GM12878 (cell line): ENCODE measurements around the gene NXNL1. TPM values are rescaled to one million over a fixed set of nuclear protein-coding genes. Genes with fewer than 3 reads are reported as not detected.

Experiments
- ATF2 ChIP-seq: IDR thresholded peaks from 2 replicates; pipeline ENCODE4 v1.6.1; 2012; ENCODE audit warnings: low read length, inconsistent platforms
- BRCA1 ChIP-seq: IDR thresholded peaks from 2 replicates; pipeline ENCODE4 v1.6.1; 2011; ENCODE audit warnings: low read depth, low read length, improper control_type of control experiment
- CEBPZ ChIP-seq: fragments of 150-350 bp; IDR thresholded peaks from 2 replicates; pipeline ENCODE4 v1.6.1; 2016; ENCODE audit warnings: low read depth, low read length
- CHD2 ChIP-seq: IDR thresholded peaks from 2 replicates; pipeline ENCODE4 v1.6.1; 2011; ENCODE audit warnings: low read depth, low read length, improper control_type of control experiment, borderline replicate concordance
- CHD4 ChIP-seq: fragments of 200-600 bp; sonication (generic); IDR thresholded peaks from 2 replicates; pipeline ENCODE4 v1.6.1; 2016; ENCODE audit warnings: mild to moderate bottlenecking
- EGR1 ChIP-seq, 2 experiments: IDR thresholded peaks; 1 replicate in 1 of 2; 2 replicates in 1 of 2; pipeline ENCODE4 v1.6.1; 2011 to 2012; ENCODE audit warnings: low read depth in 2 of 2, low read length in 2 of 2, borderline replicate concordance in 1 of 2, mild to moderate bottlenecking in 1 of 2, moderate library complexity in 1 of 2
- FOXM1 ChIP-seq: IDR thresholded peaks from 2 replicates; pipeline ENCODE4 v1.6.1; 2012; ENCODE audit warnings: low read depth, mild to moderate bottlenecking, inconsistent platforms, low read length, moderate library complexity
- HDAC6 ChIP-seq: fragments of 200-600 bp; sonication (generic); IDR thresholded peaks from one replicate; pipeline ENCODE4 v1.8.0; 2017; ENCODE audit warnings: antibody characterized with exemption; ENCODE audit not compliant: unreplicated experiment
- KLF5 ChIP-seq: fragments of 450-650 bp; IDR thresholded peaks from 2 replicates; pipeline ENCODE4 v1.6.1; 2014; ENCODE audit warnings: mild to moderate bottlenecking; ENCODE audit not compliant: partially characterized antibody
- NFIC ChIP-seq: IDR thresholded peaks from 2 replicates; pipeline ENCODE4 v1.6.1; 2012; ENCODE audit warnings: low read depth, mild to moderate bottlenecking, inconsistent platforms, low read length, moderate library complexity
- NFYA ChIP-seq: IDR thresholded peaks from 2 replicates; pipeline ENCODE4 v1.6.1; 2011; ENCODE audit warnings: low read depth, mild to moderate bottlenecking, low read length, improper control_type of control experiment, borderline replicate concordance
- NR2C1 ChIP-seq: fragments of 450-650 bp; IDR thresholded peaks from 2 replicates; pipeline ENCODE4 v1.6.1; 2017; ENCODE audit warnings: antibody characterized with exemption, mild to moderate bottlenecking, moderate library complexity
- NRF1 ChIP-seq: conservative IDR thresholded peaks from 2 replicates; pipeline ENCODE4 v1.6.1; 2011; ENCODE audit warnings: mild to moderate bottlenecking, low read depth, low read length, improper control_type of control experiment
- RB1 ChIP-seq: fragments of 450-650 bp; formaldehyde crosslinking; IDR thresholded peaks from 2 replicates; pipeline ENCODE4 v1.6.1; 2017; ENCODE audit warnings: mild to moderate bottlenecking, borderline replicate concordance
- RBBP5 ChIP-seq: fragments of 200-600 bp; sonication (generic); conservative IDR thresholded peaks from 2 replicates; pipeline ENCODE4 v1.6.1; 2016
- RELA ChIP-seq: fragments of 450-650 bp; IDR thresholded peaks from 2 replicates; pipeline ENCODE4 v1.8.0; 2014; ENCODE audit warnings: borderline replicate concordance; ENCODE audit not compliant: partially characterized antibody
- STAT1 ChIP-seq: fragments of 450-650 bp; conservative IDR thresholded peaks from 2 replicates; pipeline ENCODE4 v1.6.1; 2014; ENCODE audit warnings: antibody characterized with exemption, mild to moderate bottlenecking
- STAT3 ChIP-seq: IDR thresholded peaks from 2 replicates; pipeline ENCODE4 v1.6.1; 2011; ENCODE audit warnings: low read depth, low read length, improper control_type of control experiment
- SUPT20H ChIP-seq: IDR thresholded peaks from 2 replicates; pipeline ENCODE4 v1.6.1; 2011; ENCODE audit warnings: low read depth, mild to moderate bottlenecking, low read length, moderate library complexity, borderline replicate concordance; ENCODE audit not compliant: control insufficient read depth
- TAF1 ChIP-seq: IDR thresholded peaks from 2 replicates; pipeline ENCODE4 v1.6.1; 2011; ENCODE audit warnings: mild to moderate bottlenecking, low read depth, low read length, borderline replicate concordance
- TCF12 ChIP-seq: IDR thresholded peaks from 2 replicates; pipeline ENCODE4 v1.6.1; 2011; ENCODE audit warnings: low read depth, mild to moderate bottlenecking, low read length
- ZBTB33 ChIP-seq: fragments of 450-650 bp; IDR thresholded peaks from 2 replicates; pipeline ENCODE4 v1.6.1; 2017; ENCODE audit warnings: mild to moderate bottlenecking
- ZSCAN29 ChIP-seq: fragments of 450-650 bp; IDR thresholded peaks from 2 replicates; pipeline ENCODE4 v1.6.1; 2017; ENCODE audit warnings: mild to moderate bottlenecking, moderate library complexity
- ZZZ3 ChIP-seq: IDR thresholded peaks from 2 replicates; pipeline ENCODE4 v1.6.1; 2011; ENCODE audit warnings: low read depth; ENCODE audit not compliant: control insufficient read depth, insufficient read length
- polyA plus RNA-seq, 11 experiments: library from polyadenylated mRNA; depleted of rRNA in 4 of 11; unstranded in 6 of 11; stranded (reverse) in 5 of 11; fragments of >200 nt; fragmentation: Nextera tagmentation in 4 of 11; fragmentation: Illumina TruSeq in 1 of 11; extraction: Ambion mirVana in 4 of 11; extraction: Trizol in 1 of 11; gene quantifications; 1 replicate in 1 of 11; 2 replicates in 10 of 11; pipeline versions ENCODE4 v1.2.1 to v1.2.3, GENCODE V29; 2011 to 2016; ENCODE audit warnings: inconsistent platforms in 2 of 11, missing spikeins in 2 of 11, low read depth in 1 of 11
- total RNA-seq, 4 experiments: library from RNA; depleted of rRNA in 3 of 4; stranded (reverse); fragments of >200 nt in 3 of 4; fragmentation: Illumina TruSeq in 1 of 4; extraction: Trizol in 1 of 4; gene quantifications; 2 replicates each; pipeline versions ENCODE4 v1.2.1 to v1.2.3, GENCODE V29; 2013 to 2021

Gene NXNL1
- total and polyA plus RNA-seq, 10 of the 15 experiments (the other 5 are each of a cell fraction or from before 2014, with no cell fraction given): not detected

GRCh38 chr19:17419621-17420474 is 40.9 kb downstream of the NXNL1 start, which contains the start of gene MVB12A (continued):
- no peak for TF ChIP-seq CHD4
- no peak for TF ChIP-seq SUPT20H
- 0 out of 2 replicates have a peak, but pooled peaks have one; percentile 31 for TF ChIP-seq RB1
- TF ChIP-seq EGR1 (IDR thresholded peaks at IDR 0.05; ENCODE audit: borderline replicate concordance in 1 of 2, low read depth in 2 of 2, low read length in 2 of 2): peak in 1 of 2 experiments; percentile 67; a peak in 1 of 3 replicates
- TF ChIP-seq HDAC6: no peak
- TF ChIP-seq CHD2: peak; percentile 81; the same call in 1 of the 2 replicates
- no peak for TF ChIP-seq TCF12
- TF ChIP-seq STAT1: no peak
- TF ChIP-seq ZBTB33: no peak
- TF ChIP-seq NRF1: peak; percentile 59
- TF ChIP-seq STAT3: no peak
- TF ChIP-seq RBBP5: no peak
- TF ChIP-seq RELA: no peak
- 0 out of 2 replicates have a peak, but pooled peaks have one; percentile 17 for TF ChIP-seq TAF1
- TF ChIP-seq ZZZ3: no peak
- TF ChIP-seq NFIC: no peak
- TF ChIP-seq ATF2: no peak
- TF ChIP-seq CEBPZ: no peak
- no peak for TF ChIP-seq BRCA1
- peak; percentile 71 for TF ChIP-seq NR2C1
- TF ChIP-seq NFYA: no peak
- TF ChIP-seq KLF5: no peak
- TF ChIP-seq FOXM1: no peak
- TF ChIP-seq ZSCAN29: no peak
